Esophagus squamous epithelium (tissue), 4 donors: ENCODE results near the gene PRKAR1B.

Experiments
- CTCF ChIP-seq, 6 experiments: fragments of 450-650 bp in 4 of 6; fragments of 200-600 bp in 2 of 6; sonication (generic) in 2 of 6; IDR thresholded peaks; one replicate each; pipeline ENCODE4 v1.5.1; 2016 to 2019; ENCODE audit warnings: antibody characterized with exemption in 6 of 6, mild to moderate bottlenecking in 4 of 6, moderate library complexity in 4 of 6
- POLR2A ChIP-seq, 4 donors: fragments of 450-650 bp; IDR thresholded peaks; one replicate each; pipeline ENCODE4 v1.6.1; 2017; ENCODE audit warnings: antibody characterized with exemption in 4 of 4, mild to moderate bottlenecking in 4 of 4, moderate library complexity in 3 of 4

- TF ChIP-seq CTCF (IDR thresholded peaks at IDR 0.05) (no peak), POLR2A (IDR thresholded peaks at IDR 0.05) (no peak)
Observed at GRCh38 chr7:516216-516605, 210.9 kb downstream of the PRKAR1B start.
